Upper lobe of left lung (tissue), 4 donors: Measurements from ENCODE around the gene MIA3.

Source experiments
- CTCF ChIP-seq, 6 experiments: fragments of 450-650 bp in 4 of 6; fragments of 200-600 bp in 2 of 6; sonication (generic) in 2 of 6; IDR thresholded peaks; one replicate each; pipeline ENCODE4 v1.5.1; 2016 to 2019; ENCODE audit warnings: antibody characterized with exemption in 6 of 6
- POLR2A ChIP-seq, 4 donors: fragments of 450-650 bp; IDR thresholded peaks; one replicate each; pipeline ENCODE4 v1.5.1; 2016 to 2017; ENCODE audit warnings: antibody characterized with exemption in 4 of 4, mild to moderate bottlenecking in 2 of 4

- no peak for TF ChIP-seq CTCF (IDR thresholded peaks at IDR 0.05)
- TF ChIP-seq POLR2A (IDR thresholded peaks at IDR 0.05), result no peak
Observed at GRCh38 chr1:222642468-222642867, 24.6 kb downstream of the MIA3 start.
